H1 (cell line): ENCODE data around the gene TUBB4B. TPM values are rescaled to one million over a fixed set of nuclear protein-coding genes. Genes with fewer than 3 reads are reported as not detected.
A peak's percentile ranks its signal among the peaks of the same experiment; 100 is the strongest.

Experiments used
- CTCF ChIA-PET: fragments of 300-600 bp; sonication (Branson Sonifier 250); formaldehyde crosslinking; loops from one replicate; lab custom pipeline; 2021; ENCODE audit not compliant: partially characterized antibody; lab: Charles Lee
- POLR2A ChIA-PET: fragments of 300-600 bp; sonication (Branson Sonifier 250); formaldehyde crosslinking; loops from one replicate; lab custom pipeline; 2021; ENCODE audit warnings: inconsistent platforms; ENCODE audit not compliant: partially characterized antibody; lab: Charles Lee
- DNase-seq, 2 experiments: peaks; one replicate each; pipeline versions ENCODE4 v3.0.0 to v3.0.0-alpha.2; 2010 to 2022; ENCODE audit warnings: low spot score in 2 of 2, low read depth in 1 of 2, mixed read lengths in 1 of 2
- FAIRE-seq: peaks from 2 replicates; lab custom pipeline; 2011; peaks lifted over from hg19 to GRCh38; lab: Jason Lieb, UNC
- H2AFZ ChIP-seq: 2 replicates; pipeline ENCODE4 v1.8.1; 2012; ENCODE audit warnings: low read length, inconsistent platforms
- H2AK5ac ChIP-seq: 2 replicates; pipeline ENCODE4 v1.6.1; 2013; ENCODE audit warnings: low read depth, low read length
- H2BK120ac ChIP-seq: replicated peaks from 2 replicates; pipeline ENCODE3; 2013; ENCODE audit warnings: low read depth, low read length, inconsistent platforms
- H2BK12ac ChIP-seq: 2 replicates; pipeline ENCODE4 v1.6.1; 2013; ENCODE audit warnings: low read depth, low read length
- H2BK15ac ChIP-seq: 2 replicates; pipeline ENCODE4 v1.6.1; 2013; ENCODE audit warnings: low read length
- H2BK20ac ChIP-seq: 2 replicates; pipeline ENCODE4 v1.6.1; 2013; ENCODE audit warnings: low read length
- H2BK5ac ChIP-seq: 2 replicates; pipeline ENCODE4 v1.6.1; 2013; ENCODE audit warnings: low read depth, low read length
- H3K14ac ChIP-seq: 2 replicates; pipeline ENCODE4 v1.6.1; 2013; ENCODE audit warnings: inconsistent platforms; ENCODE audit not compliant: insufficient read length
- H3K18ac ChIP-seq: 2 replicates; pipeline ENCODE4 v1.6.1; 2013; ENCODE audit warnings: low read length; ENCODE audit errors: extremely low read depth
- H3K23ac ChIP-seq: 2 replicates; pipeline ENCODE4 v1.6.1; 2013; ENCODE audit warnings: inconsistent platforms; ENCODE audit not compliant: insufficient read length
- H3K23me2 ChIP-seq: 2 replicates; pipeline ENCODE4 v1.6.1; 2013; ENCODE audit warnings: low read depth, low read length
- H3K27ac ChIP-seq: 2 replicates; pipeline ENCODE4 v1.6.1; 2011; ENCODE audit warnings: low read depth, low read length, inconsistent platforms
- H3K27me3 ChIP-seq, 4 experiments: replicated peaks in 1 of 4; 1 replicate in 1 of 4; 2 replicates in 3 of 4; pipeline versions ENCODE4 v1.6.1 to v1.8.1; 2011 to 2013; ENCODE audit warnings: low read length in 3 of 4, mild to moderate bottlenecking in 3 of 4, inconsistent platforms in 2 of 4, mixed read lengths in 2 of 4, moderate library complexity in 1 of 4; ENCODE audit not compliant: control insufficient read depth in 3 of 4, insufficient read depth in 3 of 4; ENCODE audit errors: extremely low read depth in 1 of 4
- H3K36me3 ChIP-seq, 4 experiments: 2 replicates each; pipeline versions ENCODE4 v1.6.1 to v1.8.1; 2011 to 2013; ENCODE audit warnings: mild to moderate bottlenecking in 4 of 4, low read length in 3 of 4, moderate library complexity in 2 of 4, control low read depth in 1 of 4, inconsistent platforms in 1 of 4; ENCODE audit not compliant: insufficient read depth in 4 of 4, control insufficient read depth in 2 of 4
- H3K4ac ChIP-seq: replicated peaks from 2 replicates; pipeline ENCODE3; 2013; ENCODE audit warnings: low read length, low read depth, mixed read lengths, inconsistent platforms; ENCODE audit not compliant: insufficient read length
- H3K4me1 ChIP-seq, 4 experiments: replicated peaks in 1 of 4; 1 replicate in 1 of 4; 2 replicates in 3 of 4; pipeline versions ENCODE4 v1.6.1 to v1.8.1; 2011 to 2013; ENCODE audit warnings: low read length in 3 of 4, inconsistent platforms in 2 of 4, mixed read lengths in 1 of 4; ENCODE audit not compliant: insufficient read depth in 4 of 4, control insufficient read depth in 3 of 4
- H3K4me2 ChIP-seq, 2 experiments: 2 replicates each; pipeline versions ENCODE4 v1.6.1 to v1.8.1; 2011 to 2013; ENCODE audit warnings: low read depth in 2 of 2, low read length in 2 of 2, control low read depth in 1 of 2, inconsistent platforms in 1 of 2, mild to moderate bottlenecking in 1 of 2; ENCODE audit not compliant: insufficient read depth in 1 of 2
- H3K4me3 ChIP-seq, 4 experiments: fragments of 200-600, 300-600 bp in 1 of 4; sonication (generic), shearing (Covaris generic), sonication (Bioruptor Twin) in 1 of 4; 2 replicates each; pipeline versions ENCODE4 v1.5.1 to v1.8.1; 2011 to 2016; ENCODE audit warnings: low read length in 4 of 4, low read depth in 3 of 4, control low read depth in 2 of 4, inconsistent platforms in 2 of 4, mild to moderate bottlenecking in 2 of 4, mixed read lengths in 1 of 4, moderate library complexity in 1 of 4; ENCODE audit not compliant: insufficient read depth in 2 of 4; ENCODE audit errors: extremely low read depth in 1 of 4
- H3K56ac ChIP-seq: replicated peaks from 2 replicates; pipeline ENCODE3; 2013; ENCODE audit warnings: low read depth, mild to moderate bottlenecking, mixed read lengths, low read length, inconsistent platforms; ENCODE audit not compliant: insufficient read length
- H3K79me1 ChIP-seq: 2 replicates; pipeline ENCODE4 v1.6.1; 2013; ENCODE audit warnings: low read depth, low read length, control low read depth
- H3K79me2 ChIP-seq, 2 experiments: 2 replicates each; pipeline versions ENCODE4 v1.6.1 to v1.8.1; 2012 to 2013; ENCODE audit warnings: low read length in 2 of 2, mild to moderate bottlenecking in 2 of 2, inconsistent platforms in 1 of 2; ENCODE audit not compliant: insufficient read depth in 2 of 2, control insufficient read depth in 1 of 2
- H3K9ac ChIP-seq, 4 experiments: replicated peaks in 1 of 4; 1 replicate in 1 of 4; 2 replicates in 3 of 4; pipeline versions ENCODE4 v1.6.1 to v1.8.1; 2011 to 2013; ENCODE audit warnings: low read depth in 3 of 4, low read length in 3 of 4, control low read depth in 2 of 4, mild to moderate bottlenecking in 2 of 4, moderate library complexity in 2 of 4, inconsistent platforms in 1 of 4; ENCODE audit errors: extremely low read depth in 1 of 4
- H3K9me3 ChIP-seq, 2 experiments: 2 replicates each; pipeline versions ENCODE4 v1.6.1 to v1.8.1; 2012 to 2013; ENCODE audit warnings: mild to moderate bottlenecking in 2 of 2, moderate library complexity in 2 of 2, control low read depth in 1 of 2, inconsistent platforms in 1 of 2, low read depth in 1 of 2, low read length in 1 of 2, mixed read lengths in 1 of 2; ENCODE audit not compliant: insufficient read depth in 2 of 2
- H4K20me1 ChIP-seq, 2 experiments: replicated peaks in 1 of 2; 2 replicates each; pipeline versions ENCODE3 to v1.8.1; 2011 to 2013; ENCODE audit warnings: inconsistent platforms in 2 of 2, low read length in 2 of 2, mild to moderate bottlenecking in 1 of 2; ENCODE audit not compliant: insufficient read depth in 2 of 2, control insufficient read depth in 1 of 2
- H4K5ac ChIP-seq: 2 replicates; pipeline ENCODE4 v1.6.1; 2013; ENCODE audit warnings: low read length, low read depth, mixed read lengths, inconsistent platforms; ENCODE audit not compliant: insufficient read length
- H4K8ac ChIP-seq: 2 replicates; pipeline ENCODE4 v1.8.0; 2013; ENCODE audit warnings: mild to moderate bottlenecking, moderate library complexity, low read length, inconsistent platforms; ENCODE audit not compliant: insufficient read depth; ENCODE audit errors: extremely low read depth
- H4K91ac ChIP-seq: replicated peaks from 2 replicates; pipeline ENCODE3; 2013; ENCODE audit warnings: low read length, mixed read lengths, inconsistent platforms; ENCODE audit not compliant: insufficient read length
- ASH2L ChIP-seq: fragments of 200-600, 300-600 bp; sonication (generic); IDR thresholded peaks from one replicate; pipeline ENCODE4 v1.7.1; 2017; ENCODE audit warnings: low read length
- CEBPB ChIP-seq: IDR thresholded peaks from 2 replicates; pipeline ENCODE4 v1.6.1; 2012; ENCODE audit warnings: low read depth, low read length
- NRF1 ChIP-seq: IDR thresholded peaks from 2 replicates; pipeline ENCODE4 v1.6.1; 2011; ENCODE audit warnings: mild to moderate bottlenecking, low read depth, low read length, improper control_type of control experiment
- SIRT6 ChIP-seq: IDR thresholded peaks from one replicate; pipeline ENCODE4 v1.7.1; 2012; ENCODE audit warnings: low read length, inconsistent platforms
- SP1 ChIP-seq: IDR thresholded peaks from 2 replicates; pipeline ENCODE4 v1.6.1; 2011; ENCODE audit warnings: low read depth, low read length
- SP2 ChIP-seq: IDR thresholded peaks from 2 replicates; pipeline ENCODE4 v1.6.1; 2012; ENCODE audit warnings: mild to moderate bottlenecking, low read length, inconsistent platforms
- WGBS, 2 experiments: shearing (Covaris generic) in 1 of 2; methylation state at CpG; one replicate each; pipeline versions ENCODE4 v1.1.6 to v1.1.7; 2013 to 2015; ENCODE audit warnings: low lambda C conversion rate in 2 of 2, mixed read lengths in 2 of 2, inconsistent platforms in 1 of 2, low coverage in 1 of 2, missing lambda C conversion rate in 1 of 2; ENCODE audit not compliant: insufficient replicate concordance in 2 of 2, insufficient coverage in 1 of 2, insufficient read length in 1 of 2; ENCODE audit errors: extremely low coverage in 1 of 2, missing lambda C conversion rate in 1 of 2; 5-methylcytosine and 5-hydroxymethylcytosine counted together
- polyA plus RNA-seq, 7 experiments: library from polyadenylated mRNA; depleted of rRNA in 3 of 7; stranded (reverse) in 5 of 7; unstranded in 2 of 7; fragments of >200 nt in 5 of 7; fragments of 200-250 nt in 2 of 7; gene quantifications; 1 replicate in 5 of 7; 2 replicates in 1 of 7; 4 replicates in 1 of 7; pipeline versions ENCODE4 v1.2.1 to v1.2.3, GENCODE V29; 2011 to 2013; ENCODE audit warnings: missing spikeins in 2 of 7, mixed read lengths in 2 of 7
- total RNA-seq: library from RNA; stranded (reverse); fragmentation: NEBNext Ultra II Directional; extraction: Animal tissue kit (Norgen Biotek cat#: 25700); gene quantifications from 2 replicates; pipeline ENCODE4 v1.2.1, GENCODE V29; 2021

TUBB4B gene
- total and polyA plus RNA-seq, 2 of the 8 experiments (the other 6 are each of a cell fraction or from before 2014, with no cell fraction given): 280 to 307 TPM

- CTCF ChIA-PET: interaction anchor here (0.6 to 4.7 kb wide), 15 partner anchors 9 to 230 kb away, joined by 3 to 13 read pairs (median 4); partner anchors contain the start of genes ABCA2 and RNF224
Measured at GRCh38 chr9:137256362-137256761, 15.3 kb downstream of the TUBB4B start.

More at GRCh38 chr9:137256362-137256761, 15.3 kb downstream of the TUBB4B start:
- Histone ChIP-seq H4K91ac (no peak overlapping the region), H3K79me1 (peaks cover 9% of the 10 kb centered on the region), H3K23me2 (peaks cover 14% of the 10 kb centered on the region; the same call in 1 of the 2 replicates), H2BK12ac (no peak overlapping the region), H3K36me3 (peaks cover 3 to 17% (median 12%) of the 10 kb centered on the region in 4 experiments; a peak in 6 of 8 replicates), H2BK15ac (no peak overlapping the region), H3K4me2 (peak overlapping the region; percentile 80 to 92), H3K9me3 (no peaks in the 10 kb centered on the region), H3K4me3 (peak overlapping the region; percentile 52 to 100 (median 82)), H3K4me1 (peaks cover 0 to 21% (median 16%) of the 10 kb centered on the region in 4 experiments; a peak in 5 of 7 replicates), H2BK5ac (no peak overlapping the region), H2BK120ac (no peak overlapping the region), H2AK5ac (no peak overlapping the region), H3K4ac (no peak overlapping the region), H3K23ac (no peak overlapping the region), H3K18ac (no peak overlapping the region), H3K79me2 (peaks cover 0 to 13% of the 10 kb centered on the region in 2 experiments; a peak in 2 of 4 replicates), H2BK20ac (no peak overlapping the region), H3K14ac (no peak overlapping the region), H4K20me1 (peaks cover 0 to 4% of the 10 kb centered on the region in 2 experiments), H3K56ac (no peak overlapping the region), H3K27ac (no peak overlapping the region), H4K5ac (no peak overlapping the region), H3K9ac (0 out of 7 replicates have a peak overlapping the region, but pooled peaks of 1 of the 4 experiments have one; percentile 44), H3K27me3 (peaks cover 0 to 7% (median 0%) of the 10 kb centered on the region in 4 experiments; a peak in 2 of 7 replicates), H2AFZ (no peak overlapping the region), H4K8ac (no peak overlapping the region; the same call in 1 of the 2 replicates)
- FAIRE-seq (no peak), DNase-seq (no peak)
- WGBS, 2 experiments: 89% methylated on average over 15 of the region's 15 CpGs; no CpG with 5 or more reads in 1 of the 2 experiments
- TF ChIP-seq NRF1 (no peak), ASH2L (no peak), CEBPB (no peak), SP2 (no peak), SIRT6 (no peak), SP1 (no peak)
- POLR2A ChIA-PET: interaction anchor here (0.7 to 69.9 kb wide), 5 partner anchors 0 to 60 kb away, joined by 3 to 1462 read pairs (median 5); partner anchors contain the start of genes CYSRT1, NDOR1, NELFB and RNF208
